T-helper 9 cell (primary cell): ENCODE measurements around the gene KIAA0753.
"Not testable (repeated sequence)": the region's sequence is repeated elsewhere in the genome, so short reads cannot be mapped to it uniquely, and the experiment has no call there.

ENCODE experiments used
- DNase-seq: peaks from one replicate; pipeline ENCODE4 v3.0.0-alpha.2; 2020

KIAA0753 gene

DNA sequence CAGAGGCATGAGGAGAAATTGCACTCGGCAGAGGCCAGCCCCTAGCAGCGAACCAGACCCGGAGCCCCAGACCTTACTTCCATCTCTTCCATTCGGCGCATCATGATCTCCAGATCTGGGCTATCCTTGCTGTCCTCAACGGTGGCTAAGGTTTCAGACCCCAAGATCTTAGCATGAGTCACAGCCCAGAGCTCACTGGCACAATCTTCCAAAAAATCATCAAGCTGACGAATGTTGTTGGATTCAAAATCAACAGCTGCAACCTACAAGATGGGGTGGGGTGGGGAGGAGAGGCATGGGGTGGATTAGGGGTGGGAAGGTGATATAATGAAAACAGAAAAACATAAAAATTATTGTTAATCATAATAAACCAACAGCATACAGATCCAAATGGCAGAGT is 44.4 kb downstream of the KIAA0753 start:
- no peak for DNase-seq

DNA sequence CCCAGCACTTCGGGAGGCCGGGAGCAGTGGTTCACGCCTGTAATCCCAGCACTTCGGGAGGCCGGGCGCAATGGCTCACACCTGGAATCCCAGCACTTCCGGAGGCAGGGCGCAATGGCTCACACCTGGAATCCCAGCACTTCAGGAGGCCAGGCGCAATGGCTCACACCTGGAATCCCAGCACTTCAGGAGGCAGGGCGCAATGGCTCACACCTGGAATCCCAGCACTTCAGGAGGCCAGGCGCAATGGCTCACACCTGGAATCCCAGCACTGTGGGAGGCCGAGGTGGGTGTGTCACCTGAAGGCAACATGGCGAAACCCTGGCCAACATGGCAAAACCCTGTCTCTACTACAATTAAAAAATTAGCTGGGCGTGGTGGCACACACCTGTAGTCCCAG is 47.1 kb downstream of the KIAA0753 start:
- not testable (repeated sequence) for DNase-seq

DNA sequence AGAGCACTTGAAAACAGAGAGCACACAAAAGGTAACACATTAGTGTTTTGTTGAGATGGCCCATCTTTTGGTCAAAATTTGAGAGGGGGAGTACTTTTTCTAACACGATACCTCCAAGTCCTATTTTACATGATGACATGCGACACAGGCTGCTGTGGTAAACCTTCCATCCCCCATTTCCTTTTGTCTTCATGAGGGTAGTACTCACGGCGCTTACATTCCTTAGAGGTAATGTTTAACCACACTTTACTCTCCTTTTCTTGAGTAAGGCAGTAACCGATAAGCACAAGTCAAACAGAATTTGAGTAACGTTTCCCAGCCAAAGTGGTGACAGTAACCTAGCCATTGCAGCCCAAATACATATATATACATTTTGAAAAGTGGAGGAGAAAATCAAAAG is 48.3 kb downstream of the KIAA0753 start:
- DNase-seq = no peak

DNA sequence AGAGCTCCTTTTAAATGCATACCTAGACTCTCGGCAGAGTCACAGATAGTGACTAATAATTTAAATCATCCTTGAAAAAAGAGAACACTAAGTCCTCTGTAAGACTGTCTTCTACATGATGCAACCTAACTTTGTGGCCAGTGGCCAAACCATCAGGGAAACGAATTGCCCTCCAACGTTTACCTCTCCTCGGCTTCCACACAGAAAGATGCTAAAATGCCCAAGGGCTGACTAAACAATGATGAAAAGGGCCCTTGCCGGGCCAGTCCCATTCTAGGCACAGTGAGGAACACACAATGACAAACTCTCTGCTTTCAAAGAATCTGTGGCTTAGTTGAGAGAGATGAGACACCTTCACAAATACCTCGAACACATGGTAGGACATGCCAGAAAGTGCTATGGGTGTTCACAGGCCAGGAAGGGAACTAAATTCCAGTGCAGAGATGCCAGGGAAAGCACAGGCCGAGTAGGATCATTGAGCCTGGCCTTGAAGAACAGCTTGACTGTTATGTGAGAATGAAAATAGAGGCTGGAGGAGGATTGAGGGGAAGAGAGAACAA is 48.8 kb downstream of the KIAA0753 start:
- no peak for DNase-seq

DNA sequence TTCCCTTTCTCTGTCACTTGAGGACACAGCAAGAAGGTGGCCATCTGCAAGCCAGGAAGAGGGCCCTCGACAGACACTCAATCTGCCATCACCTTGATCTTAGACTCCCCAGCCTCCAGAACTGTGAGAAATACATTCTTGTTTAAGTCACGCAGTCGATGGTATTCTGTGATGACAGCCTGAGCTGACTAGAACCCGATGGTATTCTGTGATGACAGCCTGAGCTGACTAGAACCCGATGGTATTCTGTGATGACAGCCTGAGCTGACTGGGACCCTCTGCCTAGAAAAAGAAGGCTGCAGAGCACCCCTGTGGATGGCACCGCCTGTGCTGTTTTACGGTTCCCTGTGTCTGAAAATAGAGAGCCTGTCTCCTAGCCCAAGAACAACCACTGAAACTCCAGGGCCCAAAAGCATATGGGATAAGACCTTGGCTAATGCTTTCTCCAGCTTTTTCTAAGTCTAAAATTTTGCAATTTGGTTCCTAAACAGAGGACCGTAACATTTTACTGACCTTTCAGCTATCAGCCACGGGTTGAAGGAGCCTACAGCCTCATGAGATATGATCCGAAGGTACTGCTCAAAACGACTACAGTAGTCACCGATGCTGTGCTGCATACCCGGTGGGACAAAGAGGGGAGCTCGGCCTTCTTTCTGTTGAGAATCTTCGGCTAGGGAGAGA is 51.1 kb downstream of the KIAA0753 start:
- DNase-seq = no peak

DNA sequence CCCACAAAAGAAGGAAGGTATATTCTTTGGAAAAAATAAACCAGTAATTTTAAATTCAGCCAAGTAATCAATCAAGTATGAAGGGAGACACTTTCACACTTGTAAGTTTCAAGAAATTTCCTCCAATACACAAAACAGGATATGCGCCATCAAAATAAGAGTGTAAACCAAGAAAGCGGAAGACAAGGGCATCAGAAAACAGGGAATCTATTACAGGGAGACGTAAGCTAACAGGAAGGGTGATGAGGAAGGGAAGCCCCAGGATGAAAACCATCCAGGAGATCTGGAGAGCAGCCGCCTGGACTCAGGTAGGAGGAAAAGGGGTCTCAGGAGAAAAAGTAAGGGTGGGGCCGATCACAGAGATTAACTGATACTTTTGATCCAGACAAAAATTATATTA is 52.3 kb downstream of the KIAA0753 start:
- no peak for DNase-seq

DNA sequence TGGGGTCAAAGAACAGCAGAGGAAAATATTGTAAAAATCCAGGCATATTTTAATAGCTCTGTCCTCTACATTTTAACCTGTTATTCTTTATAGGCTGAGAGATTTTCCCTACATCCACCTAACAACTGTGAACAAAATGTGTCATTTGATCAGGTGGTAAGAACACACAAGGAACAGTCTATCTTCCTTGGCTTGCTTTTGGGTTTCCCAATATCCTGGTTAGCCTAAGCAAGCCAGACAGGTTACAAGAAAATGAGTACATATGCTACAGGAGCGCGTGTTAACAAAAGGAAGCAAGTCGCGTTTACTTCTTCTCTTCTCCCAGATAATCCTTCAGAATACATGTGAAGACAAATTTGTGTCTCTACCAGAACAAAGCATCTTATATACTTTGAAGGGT is 53.2 kb downstream of the KIAA0753 start:
- DNase-seq = no peak

DNA sequence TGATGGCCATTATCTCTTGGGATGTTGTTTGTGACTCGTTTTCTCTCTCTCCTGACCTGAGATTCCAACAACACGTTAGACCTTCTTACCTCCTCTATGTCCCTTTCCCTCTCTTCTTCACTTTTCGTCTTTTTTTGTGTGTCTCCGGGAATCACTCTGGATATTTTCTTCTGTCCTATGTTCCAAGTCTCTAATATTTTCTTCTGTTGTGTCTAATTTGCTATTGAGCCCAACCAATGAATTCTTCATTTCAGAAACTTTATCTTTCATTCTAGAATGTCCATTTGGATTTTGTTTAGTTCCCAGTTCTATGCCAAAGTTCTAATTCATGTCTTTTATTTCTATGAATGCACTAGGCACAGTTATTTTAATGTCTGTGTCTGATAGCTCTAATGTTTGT is 57.1 kb downstream of the KIAA0753 start:
- no peak for DNase-seq

DNA sequence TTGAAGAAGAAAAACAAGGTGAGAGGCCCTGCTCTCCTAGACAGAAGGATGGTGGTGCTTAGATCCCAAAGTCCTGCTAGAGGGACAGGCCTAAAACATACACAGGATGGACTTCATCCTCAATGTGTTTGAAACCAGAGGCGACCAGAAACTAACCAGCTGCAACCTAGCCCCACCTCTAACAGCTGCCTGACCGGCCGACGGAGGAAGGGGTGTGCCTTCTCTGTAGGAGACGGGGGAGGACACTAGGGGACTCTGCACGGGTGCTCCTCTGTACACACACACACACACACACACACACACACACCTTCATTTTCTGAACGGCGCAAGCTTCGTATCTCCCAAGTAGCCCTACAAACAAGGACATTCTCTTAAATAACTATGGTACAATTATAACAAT is 59.9 kb downstream of the KIAA0753 start:
- DNase-seq = no peak

DNA sequence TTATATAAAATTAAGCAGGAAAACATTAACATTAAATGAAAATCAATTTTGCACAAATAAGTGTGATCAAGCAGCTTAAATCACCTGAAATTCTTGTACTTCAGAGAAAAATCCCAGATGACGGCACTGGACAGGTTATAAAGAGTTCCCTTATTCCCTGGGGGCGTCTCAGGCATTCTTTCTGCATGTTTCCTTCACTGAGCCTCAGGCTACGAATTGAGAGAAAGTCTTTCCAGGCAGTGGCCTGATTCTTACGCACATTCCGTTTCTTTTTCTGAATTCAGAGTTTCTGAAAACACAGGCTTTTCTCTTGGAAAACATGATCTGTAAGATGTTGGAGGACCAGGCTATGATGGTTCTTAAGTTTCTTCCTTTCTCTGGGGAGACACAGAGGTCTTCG is 62.0 kb downstream of the KIAA0753 start:
- no peak for DNase-seq

DNA sequence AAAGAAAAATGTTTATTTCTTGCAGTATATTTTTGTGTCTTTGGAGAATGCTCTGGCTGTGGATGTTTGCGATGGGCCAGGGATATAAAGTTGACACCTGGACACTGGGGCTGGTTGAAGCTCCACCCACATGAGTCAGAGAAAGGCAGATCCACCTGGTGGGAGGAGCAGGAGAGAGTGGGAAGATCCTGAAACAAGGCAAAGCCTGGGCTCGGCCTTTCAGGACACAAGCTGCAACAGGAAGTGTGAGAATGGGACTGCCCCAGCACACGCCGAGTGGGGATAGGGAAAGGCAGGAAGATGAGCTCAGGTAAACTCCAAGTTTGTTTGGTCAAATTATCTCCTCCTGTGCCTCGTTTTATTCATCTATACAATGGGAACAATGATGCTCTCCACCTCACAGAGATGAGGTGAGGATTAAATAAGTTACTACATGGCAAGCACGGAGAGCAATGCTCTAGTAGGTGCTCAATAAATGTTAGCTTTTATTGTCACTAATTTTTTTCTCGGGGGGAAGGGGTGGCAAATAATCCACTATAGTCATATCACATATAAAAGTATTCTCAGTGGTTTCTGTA is 62.7 kb downstream of the KIAA0753 start:
- DNase-seq = no peak

DNA sequence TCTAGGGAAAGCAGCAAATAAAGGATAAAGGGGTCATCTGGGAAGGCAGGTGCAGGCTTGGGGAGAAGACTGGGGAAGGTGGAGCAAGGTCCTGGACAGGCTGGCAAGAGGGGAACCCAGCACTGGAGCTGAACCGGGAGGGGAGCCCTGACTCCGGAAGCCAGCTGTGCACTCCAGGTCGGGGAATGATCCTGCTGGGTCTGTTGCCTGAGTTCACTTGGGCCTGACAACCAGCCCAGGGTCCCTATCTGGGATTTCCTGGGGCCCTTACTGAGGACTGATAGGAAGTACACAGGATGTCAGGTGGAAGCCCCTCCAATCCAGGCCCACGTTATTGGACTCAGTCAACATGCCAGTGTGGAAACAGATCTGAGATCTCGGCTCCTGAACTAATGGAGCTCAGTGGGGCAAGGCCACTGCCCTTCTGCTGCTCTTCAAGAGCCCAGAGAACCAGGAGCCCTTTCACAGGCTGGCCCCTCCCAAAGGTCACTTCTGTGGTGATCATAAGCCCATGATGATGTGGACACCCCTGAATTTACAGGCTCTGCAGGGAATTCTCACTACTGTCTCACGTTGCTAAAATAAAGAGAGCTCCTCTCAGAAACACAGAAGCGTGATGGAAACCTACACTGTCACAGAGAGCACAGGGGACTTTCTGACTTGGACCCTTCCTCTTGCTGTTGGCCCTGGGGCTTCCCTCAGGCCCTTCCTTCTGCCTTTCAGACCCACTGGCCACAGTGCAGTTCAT is 64.3 kb downstream of the KIAA0753 start:
- no peak for DNase-seq

DNA sequence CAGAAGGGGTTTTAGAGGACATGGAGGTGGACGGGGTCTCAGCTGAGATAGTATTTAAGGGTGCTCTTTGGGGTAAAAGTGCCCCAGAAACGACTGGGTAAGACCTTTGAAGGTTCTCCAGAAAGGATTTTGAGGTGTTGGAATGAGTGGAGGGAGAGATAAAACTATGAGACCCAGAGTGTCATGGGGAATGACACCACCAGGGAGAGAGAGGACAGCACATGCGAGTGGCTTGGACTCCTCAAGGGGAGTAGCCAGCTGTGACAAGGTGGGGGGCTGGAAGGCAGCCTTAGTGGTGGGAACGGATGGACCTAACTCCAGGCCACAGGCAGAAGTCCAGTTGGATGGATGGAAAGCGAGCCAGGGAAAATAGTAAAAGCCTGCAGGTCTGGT is 64.9 kb downstream of the KIAA0753 start:
- no peak for DNase-seq

DNA sequence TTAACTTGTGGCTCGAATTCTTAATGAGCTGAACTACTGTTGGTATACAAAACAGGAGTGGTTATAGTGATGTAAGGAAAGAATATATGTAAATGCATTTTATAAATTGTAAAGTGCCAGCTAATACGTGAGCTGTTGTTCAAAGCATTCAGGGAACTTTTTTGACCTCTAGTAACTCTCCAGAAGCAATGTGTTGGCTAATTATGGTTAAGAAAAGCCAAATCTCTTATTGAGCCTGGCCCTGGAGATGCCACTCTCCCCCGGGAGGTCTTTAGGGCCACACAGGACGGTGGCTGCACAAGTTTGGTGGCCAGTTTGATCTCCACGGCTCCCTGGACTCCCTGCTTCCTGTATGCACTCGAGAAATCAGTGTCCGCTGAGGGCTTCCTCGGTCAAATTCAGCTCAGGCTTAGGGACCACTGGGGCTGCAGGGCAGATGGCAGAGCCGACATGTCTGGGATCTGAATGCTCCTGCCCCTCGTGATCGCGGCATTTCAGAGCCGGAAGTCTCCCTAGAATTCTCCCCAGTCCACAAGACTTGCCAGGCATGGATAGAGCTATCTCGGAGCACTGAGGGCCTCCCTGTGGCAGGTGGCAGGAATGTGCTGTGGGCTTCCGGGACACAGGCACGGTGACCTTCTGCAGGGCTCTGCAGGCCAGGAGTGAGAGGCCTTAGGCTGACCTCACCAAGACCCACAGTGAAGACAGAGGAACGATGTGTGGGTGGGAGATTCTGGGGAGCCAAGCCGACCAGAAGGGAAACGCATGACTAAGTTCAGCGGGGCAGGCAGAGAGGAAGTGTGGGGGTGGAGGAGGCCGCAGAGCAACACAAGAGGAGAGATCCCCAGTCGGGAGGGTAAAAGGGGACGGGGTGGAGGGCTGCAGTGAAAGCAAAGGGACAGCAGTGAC is 65.6 kb downstream of the KIAA0753 start:
- DNase-seq = no peak

DNA sequence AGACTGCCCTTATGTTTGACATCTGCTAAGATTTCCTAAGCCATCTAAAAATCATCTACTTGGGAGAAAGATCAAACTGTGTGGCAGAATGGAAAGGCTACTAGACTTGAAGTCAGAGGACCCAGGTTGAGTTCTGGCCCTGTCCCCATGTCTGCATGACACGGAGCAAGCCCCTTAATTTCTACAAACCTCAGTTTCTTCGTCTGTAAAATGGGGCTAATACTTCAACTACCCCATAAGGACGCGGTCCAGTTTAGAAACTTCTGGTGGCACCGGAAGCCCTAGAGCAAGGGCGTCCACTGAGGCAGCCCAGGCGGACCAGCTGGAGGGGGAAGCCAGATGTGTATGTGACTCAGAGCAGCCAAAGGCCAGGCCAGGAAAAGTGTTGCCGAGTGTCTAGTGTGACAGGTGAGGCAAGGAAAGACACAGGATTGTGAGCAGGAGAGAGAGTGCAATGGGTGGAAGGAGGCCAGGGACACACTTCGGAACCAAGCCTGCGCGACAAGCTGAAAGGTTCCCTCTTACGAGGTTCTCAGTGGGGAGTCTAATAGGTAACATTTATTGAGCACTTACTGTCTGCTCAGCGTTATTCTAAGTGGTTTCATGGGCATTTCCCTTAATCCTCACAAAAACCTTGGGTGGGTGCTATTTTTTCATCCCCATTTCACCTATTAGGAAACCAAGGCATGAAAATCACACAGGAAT is 66.4 kb downstream of the KIAA0753 start:
- DNase-seq = no peak

DNA sequence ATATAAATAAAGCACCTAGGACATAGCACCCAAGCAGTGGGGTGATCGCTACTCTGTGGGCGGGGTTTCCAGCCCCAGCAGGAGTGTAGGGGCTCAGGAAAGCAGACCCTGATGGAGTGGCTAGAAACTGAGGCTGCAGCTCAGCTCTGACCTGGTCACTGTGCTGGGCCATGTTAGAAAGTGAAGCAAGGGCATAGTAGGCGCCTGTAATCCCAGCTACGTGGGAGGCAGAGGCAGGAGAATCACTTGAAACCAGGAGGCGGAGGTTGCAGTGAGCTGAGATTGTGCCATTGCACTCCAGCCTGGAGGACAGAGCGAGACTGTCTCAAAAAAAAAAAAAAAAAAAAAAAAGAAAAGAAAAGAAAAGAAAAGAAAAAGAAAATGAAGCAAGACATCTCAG is 67.0 kb downstream of the KIAA0753 start:
- not testable (repeated sequence) for DNase-seq

DNA sequence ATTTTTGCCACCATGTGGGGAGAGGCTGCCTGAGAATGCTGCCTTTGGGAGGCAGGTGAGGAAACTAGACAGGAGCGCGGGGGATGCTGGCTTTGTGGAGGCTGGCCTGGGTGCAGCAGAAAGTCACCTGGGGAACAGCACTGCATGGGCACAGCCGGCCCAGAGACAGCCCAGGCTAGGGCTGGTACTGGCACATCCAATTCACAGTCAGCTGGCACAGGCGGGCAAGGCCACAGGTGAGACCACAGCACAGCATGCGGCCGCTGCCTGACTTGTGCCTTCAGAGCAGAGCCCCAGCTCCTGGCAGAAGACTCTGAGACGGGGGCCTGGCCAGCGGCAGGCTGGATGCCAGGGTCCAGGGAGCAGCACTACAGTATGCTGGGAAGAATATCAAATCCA is 67.5 kb downstream of the KIAA0753 start:
- DNase-seq = no peak

DNA sequence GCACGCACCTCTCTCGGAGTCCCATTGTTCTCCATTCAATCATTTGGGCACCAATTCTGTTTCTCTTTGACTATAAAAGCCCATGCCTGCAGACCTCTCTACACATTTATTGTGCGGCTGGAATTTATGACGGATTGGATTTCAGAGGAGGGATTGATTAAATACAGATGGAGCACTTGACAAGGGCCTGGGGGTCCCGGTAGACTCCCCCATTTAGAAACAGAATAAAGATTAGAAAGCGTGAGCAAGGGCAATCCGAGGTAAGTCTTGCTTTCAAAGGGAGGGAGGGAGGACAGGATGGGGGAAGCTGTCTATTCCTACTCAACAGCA is 69.1 kb downstream of the KIAA0753 start:
- no peak for DNase-seq

DNA sequence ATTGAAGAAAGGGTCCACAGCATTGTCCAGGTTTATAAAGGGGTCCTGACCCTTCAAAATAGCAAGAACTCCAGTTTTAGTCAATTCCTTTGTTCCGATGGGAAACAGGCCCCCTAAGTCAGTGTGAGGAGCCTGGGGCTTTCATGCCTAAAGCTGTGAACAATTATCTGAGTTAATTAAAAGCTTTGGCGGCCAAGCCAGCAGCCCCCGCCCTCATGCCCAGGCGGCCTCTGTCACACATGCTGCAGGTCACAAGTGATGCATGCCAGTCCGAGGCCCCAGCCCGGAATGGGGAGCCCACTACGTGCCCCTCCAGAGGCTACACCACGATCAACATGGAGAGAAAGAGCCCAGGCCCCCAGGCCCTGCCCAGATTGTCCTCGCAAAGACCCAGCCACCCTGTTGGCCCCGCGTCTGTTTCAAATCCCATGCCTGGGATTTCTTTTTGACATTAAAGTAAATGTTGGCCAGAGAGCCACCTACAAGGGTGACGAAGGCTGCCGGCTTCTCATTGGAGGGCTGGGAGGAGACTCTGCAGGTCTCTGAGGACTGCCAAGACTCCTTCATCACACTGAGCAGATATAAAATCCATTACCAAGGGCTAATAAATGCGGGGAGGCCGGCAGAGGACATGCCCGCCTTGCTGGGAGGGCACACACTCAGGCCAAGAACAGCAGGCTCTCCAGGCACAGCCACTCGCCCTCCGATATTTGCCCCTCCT is 69.6 kb downstream of the KIAA0753 start:
- no peak for DNase-seq

DNA sequence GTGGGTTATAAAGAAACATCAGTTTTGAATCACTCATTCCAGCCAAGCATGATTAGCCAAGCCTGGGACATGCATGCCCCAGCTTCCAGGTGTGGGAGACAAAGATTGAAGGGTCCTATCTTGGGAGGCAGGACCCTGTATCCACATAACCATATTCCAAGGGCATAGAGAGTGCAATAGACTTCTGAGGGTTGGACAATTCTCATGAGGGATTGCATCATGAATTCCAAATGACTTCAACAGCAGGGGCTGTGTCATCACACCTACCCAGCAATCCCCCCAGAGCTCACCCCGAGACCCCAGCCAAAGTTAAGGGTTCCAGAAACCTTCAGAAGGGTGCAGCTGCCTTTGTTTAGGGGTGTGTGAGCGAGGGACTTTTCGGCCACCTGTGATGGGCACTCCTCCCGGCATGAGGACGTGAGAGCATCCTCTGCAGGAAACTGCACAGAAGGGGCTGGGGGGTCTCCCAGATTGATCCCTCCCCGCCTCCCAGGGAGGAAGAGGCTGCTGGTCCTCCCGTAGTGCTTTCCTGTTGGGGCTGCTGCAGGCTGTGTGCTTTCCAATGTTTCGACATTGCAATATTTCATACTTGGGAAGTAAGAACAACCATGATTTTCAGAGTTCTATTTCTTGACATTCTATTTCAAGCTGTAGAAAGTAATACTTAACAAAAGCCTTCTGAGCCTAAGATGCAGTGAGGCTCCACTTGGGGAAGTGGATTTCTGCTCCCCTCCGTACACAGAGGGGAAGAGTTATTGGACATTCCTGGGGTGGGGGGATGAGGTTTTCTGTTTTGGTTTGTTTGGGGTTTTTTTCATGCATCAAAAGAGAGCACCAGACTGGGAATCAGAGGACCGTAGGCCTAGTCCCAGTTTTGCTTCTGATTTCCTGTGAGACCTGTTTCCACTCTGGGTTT is 70.9 kb downstream of the KIAA0753 start:
- no peak for DNase-seq
